ENCODE data around the gene RNF10.
A peak's percentile ranks its signal among the peaks of the same experiment; 100 is the strongest.
"Not testable (repeated sequence)": the region's sequence is repeated elsewhere in the genome, so short reads cannot be mapped to it uniquely, and the experiment has no call there.

Gene RNF10

GRCh38 chr12:120528861-120529525, 5.2 kb upstream of the RNF10 start, which contains the start of gene COQ5:
Gene COQ5 (minus strand): TSS chr12:120529158. CDS start chr12:120529141, 17 bp downstream.
- DNase-seq (ENCODE audit: low spot score), result peak; percentile 56

- peak; percentile 49 for DNase-seq (ENCODE audit: low spot score)
These were observed 4.3 kb upstream of the RNF10 start for GRCh38 chr12:120529641-120530417.

- DNase-seq (ENCODE audit: low spot score), result not testable (repeated sequence)
These were observed 3.8 kb upstream of the RNF10 start for GRCh38 chr12:120530418-120530761.

GRCh38 chr12:120532701-120533238, 1.4 kb upstream of the RNF10 start:
- no peak for DNase-seq (ENCODE audit: low spot score)

- DNase-seq (ENCODE audit: low spot score), result peak; percentile 32
These were observed 823 bp downstream of the RNF10 start for GRCh38 chr12:120534703-120535655.

GRCh38 chr12:120536064-120536791, 2.1 kb downstream of the RNF10 start:
- no peak for DNase-seq (ENCODE audit: low spot score)

GRCh38 chr12:120537856-120538220, 3.7 kb downstream of the RNF10 start:
- DNase-seq (ENCODE audit: low spot score), result no peak

GRCh38 chr12:120538281-120539156, 4.4 kb downstream of the RNF10 start:
- DNase-seq (ENCODE audit: low spot score), result peak; percentile 53

- DNase-seq (ENCODE audit: low spot score), result no peak
These were observed 5.1 kb downstream of the RNF10 start for GRCh38 chr12:120539303-120539702.

- DNase-seq (ENCODE audit: low spot score), result no peak
These were observed 6.3 kb downstream of the RNF10 start for GRCh38 chr12:120540445-120540844.

GRCh38 chr12:120542166-120542565, 8.0 kb downstream of the RNF10 start:
- DNase-seq (ENCODE audit: low spot score), result no peak

GRCh38 chr12:120544691-120545090, 10.5 kb downstream of the RNF10 start:
- DNase-seq (ENCODE audit: low spot score), result no peak

- no peak for DNase-seq (ENCODE audit: low spot score)
These were observed 11.9 kb downstream of the RNF10 start for GRCh38 chr12:120546050-120546386.

- no peak for DNase-seq (ENCODE audit: low spot score)
These were observed 20.5 kb downstream of the RNF10 start for GRCh38 chr12:120554678-120555077.

GRCh38 chr12:120557589-120557988, 23.4 kb downstream of the RNF10 start:
- no peak for DNase-seq (ENCODE audit: low spot score)

GRCh38 chr12:120562906-120563305, 28.8 kb downstream of the RNF10 start:
- DNase-seq (ENCODE audit: low spot score), result no peak

- no peak for DNase-seq (ENCODE audit: low spot score)
These were observed 29.3 kb downstream of the RNF10 start for GRCh38 chr12:120563495-120563894.

GRCh38 chr12:120571299-120571698, 37.1 kb downstream of the RNF10 start:
- DNase-seq (ENCODE audit: low spot score), result no peak

GRCh38 chr12:120573560-120573959, 39.4 kb downstream of the RNF10 start:
- no peak for DNase-seq (ENCODE audit: low spot score)

- no peak for DNase-seq (ENCODE audit: low spot score)
These were observed 40.0 kb downstream of the RNF10 start for GRCh38 chr12:120574106-120574505.

- no peak for DNase-seq (ENCODE audit: low spot score)
These were observed 45.0 kb downstream of the RNF10 start for GRCh38 chr12:120579179-120579578.
